ENCODE results near the gene GRIK2.

DNA sequence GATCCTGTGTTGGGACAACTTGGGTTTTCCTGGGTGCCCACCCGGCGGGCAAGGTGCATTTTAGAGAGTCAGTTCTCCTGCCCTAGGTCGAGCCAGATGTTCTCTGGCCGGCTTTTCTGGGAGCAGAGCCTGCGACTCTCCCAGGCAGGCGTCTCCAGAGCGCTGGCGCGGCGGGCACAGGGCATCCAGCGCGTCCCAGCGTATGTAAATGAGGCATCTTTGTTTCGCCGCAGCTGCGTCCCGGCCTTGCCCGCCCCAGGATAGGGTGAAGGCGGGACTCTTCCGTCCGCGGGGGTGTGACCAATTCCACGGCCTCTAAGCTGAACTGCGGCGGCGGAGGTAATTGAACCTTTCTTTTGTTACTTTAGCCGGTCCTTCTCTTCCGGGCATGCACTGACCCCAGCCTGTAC lies 9.1 kb downstream of the GRIK2 start:
- TF ChIP-seq TAF1 (IDR thresholded peaks at IDR 0.05; ENCODE audit: borderline replicate concordance, low read depth, low read length) (no peak), POLR2A (IDR thresholded peaks at IDR 0.05; ENCODE audit: low read depth, low read length) (no peak)

All from GM12892 (cell line).